Measurements from ENCODE around the gene PHAX.

DNA sequence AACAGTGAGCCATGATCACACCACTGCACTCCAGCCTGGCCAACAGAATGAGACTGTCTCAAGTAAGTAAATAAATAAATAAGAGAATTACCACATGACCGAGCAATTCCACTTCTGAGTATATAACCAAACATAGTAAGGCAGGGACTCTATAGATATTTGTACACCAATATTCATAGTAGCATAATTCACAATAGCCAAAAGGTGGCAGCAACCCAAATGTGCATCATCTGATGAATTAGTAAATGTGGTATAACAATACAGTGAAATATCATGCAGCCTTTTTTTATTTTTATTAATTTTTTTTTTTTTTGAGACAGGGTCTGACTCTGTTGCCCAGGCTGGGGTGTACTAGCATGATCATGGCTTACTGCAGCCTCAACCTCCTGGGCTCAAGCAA lies 38.8 kb upstream of the PHAX start:
- TF ChIP-seq, protein P1, sequence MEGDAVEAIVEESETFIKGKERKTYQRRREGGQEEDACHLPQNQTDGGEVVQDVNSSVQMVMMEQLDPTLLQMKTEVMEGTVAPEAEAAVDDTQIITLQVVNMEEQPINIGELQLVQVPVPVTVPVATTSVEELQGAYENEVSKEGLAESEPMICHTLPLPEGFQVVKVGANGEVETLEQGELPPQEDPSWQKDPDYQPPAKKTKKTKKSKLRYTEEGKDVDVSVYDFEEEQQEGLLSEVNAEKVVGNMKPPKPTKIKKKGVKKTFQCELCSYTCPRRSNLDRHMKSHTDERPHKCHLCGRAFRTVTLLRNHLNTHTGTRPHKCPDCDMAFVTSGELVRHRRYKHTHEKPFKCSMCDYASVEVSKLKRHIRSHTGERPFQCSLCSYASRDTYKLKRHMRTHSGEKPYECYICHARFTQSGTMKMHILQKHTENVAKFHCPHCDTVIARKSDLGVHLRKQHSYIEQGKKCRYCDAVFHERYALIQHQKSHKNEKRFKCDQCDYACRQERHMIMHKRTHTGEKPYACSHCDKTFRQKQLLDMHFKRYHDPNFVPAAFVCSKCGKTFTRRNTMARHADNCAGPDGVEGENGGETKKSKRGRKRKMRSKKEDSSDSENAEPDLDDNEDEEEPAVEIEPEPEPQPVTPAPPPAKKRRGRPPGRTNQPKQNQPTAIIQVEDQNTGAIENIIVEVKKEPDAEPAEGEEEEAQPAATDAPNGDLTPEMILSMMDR (IDR thresholded peaks at IDR 0.05), result no peak
- TF ChIP-seq EP300 (IDR thresholded peaks at IDR 0.05) (no peak), POLR2AphosphoS5 (IDR thresholded peaks at IDR 0.05) (no peak), POLR2A (IDR thresholded peaks at IDR 0.05) (no peak)
